Measurements from ENCODE around the gene TNPO2.
A peak's percentile ranks its signal among the peaks of the same experiment; 100 is the strongest.

Gene TNPO2

GRCh38 chr19:12665671-12666264, 58.0 kb downstream of the TNPO2 start:
- DNase-seq (no peak), ATAC-seq (ENCODE audit: insufficient read depth, low read depth) (no peak)
- peak overlapping the region; percentile 94 for H2AFZ ChIP-seq (ENCODE audit: low read depth, low read length)
- no peaks in the 10 kb centered on the region for H3K27me3 ChIP-seq (ENCODE audit: insufficient read depth, low read length, poor library complexity)
- peaks cover 48% of the 10 kb centered on the region for H3K4me1 ChIP-seq (ENCODE audit: insufficient read depth, low read length)
- H3K9ac ChIP-seq (ENCODE audit: low read depth, low read length): peak overlapping the region; percentile 74
- H3K27ac ChIP-seq (ENCODE audit: low read length): peak overlapping the region; percentile 77
- peak overlapping the region; percentile 77 for H3K4me2 ChIP-seq (ENCODE audit: insufficient read depth, low read length)
- no peak for TF ChIP-seq CTCF (IDR thresholded peaks at IDR 0.05; ENCODE audit: borderline replicate concordance, extremely low read depth, low read length, poor library complexity, severe bottlenecking)
- no peak for TF ChIP-seq EZH2 (IDR thresholded peaks at IDR 0.05; ENCODE audit: borderline replicate concordance, low read depth, low read length, severe bottlenecking)
- peaks cover 59% of the 10 kb centered on the region for H3K36me3 ChIP-seq (ENCODE audit: insufficient read depth, low read length)
- H3K9me3 ChIP-seq (ENCODE audit: insufficient read depth, low read length, severe bottlenecking): no peaks in the 10 kb centered on the region
- H3K4me3 ChIP-seq (ENCODE audit: low read depth in 1 of 2, low read length in 2 of 2): peak overlapping the region; percentile 84 to 86
- H3K79me2 ChIP-seq (ENCODE audit: insufficient read depth, low read length): peaks cover 56% of the 10 kb centered on the region
- peaks cover 8% of the 10 kb centered on the region; the same call in 1 of the 2 replicates for H4K20me1 ChIP-seq (ENCODE audit: insufficient read depth, low read length)

GRCh38 chr19:12665281-12665573, 58.5 kb downstream of the TNPO2 start:
- Histone ChIP-seq H3K9ac (ENCODE audit: low read depth, low read length) (no peak overlapping the region), H4K20me1 (ENCODE audit: insufficient read depth, low read length) (0 out of 2 replicates have a peak, but pooled peaks cover 5% of the 10 kb centered on the region), H3K9me3 (ENCODE audit: insufficient read depth, low read length, severe bottlenecking) (no peaks in the 10 kb centered on the region), H3K27ac (ENCODE audit: low read length) (no peak overlapping the region), H3K36me3 (ENCODE audit: insufficient read depth, low read length) (peaks cover 53% of the 10 kb centered on the region), H3K27me3 (ENCODE audit: insufficient read depth, low read length, poor library complexity) (no peaks in the 10 kb centered on the region), H3K4me3 (ENCODE audit: low read depth in 1 of 2, low read length in 2 of 2) (no peak overlapping the region), H2AFZ (ENCODE audit: low read depth, low read length) (no peak overlapping the region), H3K4me2 (ENCODE audit: insufficient read depth, low read length) (peak overlapping the region; percentile 77; the same call in 1 of the 2 replicates), H3K79me2 (ENCODE audit: insufficient read depth, low read length) (peaks cover 51% of the 10 kb centered on the region), H3K4me1 (ENCODE audit: insufficient read depth, low read length) (peaks cover 42% of the 10 kb centered on the region)
- TF ChIP-seq EZH2 (IDR thresholded peaks at IDR 0.05; ENCODE audit: borderline replicate concordance, low read depth, low read length, severe bottlenecking): no peak
- DNase-seq (no peak), ATAC-seq (ENCODE audit: insufficient read depth, low read depth) (no peak)

- DNase-seq: no peak
- Histone ChIP-seq H4K20me1 (ENCODE audit: insufficient read depth, low read length) (0 out of 2 replicates have a peak, but pooled peaks cover 5% of the 10 kb centered on the region), H2AFZ (ENCODE audit: low read depth, low read length) (no peak overlapping the region), H3K9ac (ENCODE audit: low read depth, low read length) (no peak overlapping the region), H3K4me3 (ENCODE audit: low read depth in 1 of 2, low read length in 2 of 2) (no peak overlapping the region), H3K27me3 (ENCODE audit: insufficient read depth, low read length, poor library complexity) (no peaks in the 10 kb centered on the region), H3K4me2 (ENCODE audit: insufficient read depth, low read length) (peak overlapping the region; percentile 77; the same call in 1 of the 2 replicates), H3K36me3 (ENCODE audit: insufficient read depth, low read length) (peaks cover 54% of the 10 kb centered on the region), H3K79me2 (ENCODE audit: insufficient read depth, low read length) (peaks cover 45% of the 10 kb centered on the region), H3K4me1 (ENCODE audit: insufficient read depth, low read length) (peaks cover 38% of the 10 kb centered on the region), H3K9me3 (ENCODE audit: insufficient read depth, low read length, severe bottlenecking) (no peaks in the 10 kb centered on the region), H3K27ac (ENCODE audit: low read length) (no peak overlapping the region)
- no peak for TF ChIP-seq CTCF (IDR thresholded peaks at IDR 0.05; ENCODE audit: borderline replicate concordance, extremely low read depth, low read length, poor library complexity, severe bottlenecking)
- TF ChIP-seq EZH2 (IDR thresholded peaks at IDR 0.05; ENCODE audit: borderline replicate concordance, low read depth, low read length, severe bottlenecking): no peak
- no peak for ATAC-seq (ENCODE audit: insufficient read depth, low read depth)
Observed at GRCh38 chr19:12664406-12665280, 59.1 kb downstream of the TNPO2 start.

DNA sequence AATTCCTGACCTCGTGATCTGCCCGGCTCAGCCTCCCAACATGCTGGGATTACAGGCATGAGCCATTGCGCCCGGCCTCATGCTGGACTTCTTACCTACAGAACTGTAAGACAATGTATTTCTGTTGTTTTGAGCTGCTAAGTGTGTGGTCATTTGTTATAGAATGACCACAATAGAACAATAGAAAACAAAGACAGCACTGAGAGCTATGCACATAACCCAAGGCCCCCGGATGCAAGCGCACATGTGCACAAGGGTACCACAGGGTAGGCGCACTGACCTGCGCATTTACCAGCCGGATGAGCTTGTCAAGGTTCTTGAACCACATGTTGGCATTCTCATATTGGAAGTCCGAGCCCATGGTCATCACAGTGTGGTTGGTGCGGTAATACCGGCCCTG, 62.8 kb downstream of the TNPO2 start:
- Histone ChIP-seq H2AFZ (ENCODE audit: low read depth, low read length) (no peak overlapping the region), H3K27ac (ENCODE audit: low read length) (no peak overlapping the region), H3K9me3 (ENCODE audit: insufficient read depth, low read length, severe bottlenecking) (no peaks in the 10 kb centered on the region), H3K9ac (ENCODE audit: low read depth, low read length) (no peak overlapping the region), H3K79me2 (ENCODE audit: insufficient read depth, low read length) (peaks cover 13% of the 10 kb centered on the region), H3K4me1 (ENCODE audit: insufficient read depth, low read length) (peaks cover 12% of the 10 kb centered on the region), H3K36me3 (ENCODE audit: insufficient read depth, low read length) (peaks cover 64% of the 10 kb centered on the region), H3K4me2 (ENCODE audit: insufficient read depth, low read length) (no peak overlapping the region), H3K27me3 (ENCODE audit: insufficient read depth, low read length, poor library complexity) (no peaks in the 10 kb centered on the region), H4K20me1 (ENCODE audit: insufficient read depth, low read length) (no peaks in the 10 kb centered on the region; the same call in 1 of the 2 replicates), H3K4me3 (ENCODE audit: low read depth in 1 of 2, low read length in 2 of 2) (no peak overlapping the region)
- TF ChIP-seq EZH2 (IDR thresholded peaks at IDR 0.05; ENCODE audit: borderline replicate concordance, low read depth, low read length, severe bottlenecking): no peak
- no peak for ATAC-seq (ENCODE audit: insufficient read depth, low read depth)
- no peak for DNase-seq

Data from DND-41 (cell line).